HG02840 (cell line): Measurements from ENCODE around the gene ADSS1.

Experiments used
- ATAC-seq: cut with Tn5 transposase; IDR thresholded peaks from one replicate; pipeline ENCODE4 v1.9.1; 2021; ENCODE audit warnings: mild to moderate bottlenecking, moderate library complexity, moderate number of reproducible peaks; ENCODE audit not compliant: unreplicated experiment, low FRiP score

The ADSS1 gene

DNA sequence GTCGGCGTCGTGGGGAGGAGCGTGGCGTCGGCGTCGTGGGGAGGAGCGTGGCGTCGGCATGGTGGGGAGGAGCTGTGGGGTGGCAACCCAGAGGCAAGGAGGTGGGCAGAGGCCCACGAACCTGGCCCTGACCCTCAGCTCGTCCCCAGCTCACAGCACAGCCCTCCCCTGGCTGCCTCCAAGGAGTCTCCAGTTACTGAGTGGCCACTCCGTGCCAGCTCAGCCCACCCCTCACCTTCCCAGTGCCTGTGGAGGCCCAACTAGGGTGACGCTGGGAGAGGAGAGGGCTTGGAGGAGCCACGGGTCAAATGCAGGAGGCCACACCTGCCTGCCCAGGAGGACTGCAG is 5.8 kb downstream of the ADSS1 start:
- ATAC-seq, result no peak

DNA sequence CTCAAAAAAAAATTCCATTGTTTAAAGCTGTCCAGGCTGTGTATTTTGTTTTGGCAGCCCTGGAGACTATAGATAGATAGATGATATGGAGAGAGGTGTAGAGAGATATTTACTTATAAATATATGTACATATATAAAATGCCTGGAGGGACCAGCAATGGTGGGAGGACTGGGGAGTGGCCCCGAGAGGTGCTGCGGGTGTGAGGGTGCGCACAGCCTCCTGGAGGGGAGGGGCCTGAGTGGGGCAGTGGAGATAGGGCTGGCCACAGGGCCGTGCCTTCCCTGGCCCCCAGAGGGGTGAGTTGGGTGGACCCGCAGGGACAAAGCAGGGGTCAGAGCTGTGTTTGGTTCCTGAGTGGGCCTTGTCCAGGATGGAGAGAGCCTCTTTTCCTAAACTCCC is 6.5 kb downstream of the ADSS1 start:
- ATAC-seq, result no peak

DNA sequence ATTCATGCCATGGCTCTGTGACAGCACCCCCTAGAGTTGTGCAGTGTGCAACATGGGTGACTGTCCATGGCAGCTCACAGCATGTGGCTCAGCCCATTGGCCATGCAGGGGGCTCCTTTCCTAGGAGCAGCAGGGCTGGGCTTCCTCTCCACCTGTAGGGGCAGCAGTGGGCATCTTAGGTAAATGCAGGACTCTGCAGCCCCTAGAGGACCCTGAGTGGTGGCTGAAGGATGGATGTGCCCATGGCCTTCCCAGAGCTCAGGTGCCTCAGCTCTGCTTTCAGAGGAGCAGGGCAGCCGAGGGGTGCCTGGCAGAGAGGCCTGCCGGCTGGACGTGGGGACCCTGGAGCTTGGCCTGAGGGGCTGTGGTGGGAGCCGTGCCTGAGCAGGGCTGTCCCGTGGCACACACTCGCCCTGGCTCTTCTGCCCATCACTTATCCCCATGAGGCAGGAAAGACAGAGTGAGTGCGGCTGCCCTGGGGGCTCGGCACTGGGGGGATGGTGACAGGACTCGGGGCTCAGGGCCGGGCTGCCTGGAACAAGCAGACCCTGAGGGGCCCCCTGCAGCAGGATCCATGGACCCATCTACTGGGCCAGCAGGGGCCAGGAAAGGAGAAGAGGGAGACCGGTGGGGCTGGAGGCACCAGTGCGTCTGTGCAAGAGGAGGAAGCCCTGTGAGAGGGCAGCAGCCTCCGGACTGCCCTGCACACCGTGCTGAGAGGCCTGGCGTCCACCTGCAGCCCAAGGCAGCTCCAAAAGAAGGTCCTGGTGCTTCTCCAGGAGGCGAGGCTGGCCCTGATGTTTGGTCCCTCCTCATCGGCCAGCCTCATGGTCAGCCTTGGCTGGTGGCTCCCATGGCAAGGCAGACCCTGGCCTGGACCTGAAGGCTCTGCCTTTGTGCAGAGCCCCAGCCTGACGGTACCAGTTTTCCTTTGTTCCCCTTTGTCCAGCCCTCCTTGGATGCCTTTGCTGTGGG is 7.6 kb downstream of the ADSS1 start:
- ATAC-seq, result no peak

DNA sequence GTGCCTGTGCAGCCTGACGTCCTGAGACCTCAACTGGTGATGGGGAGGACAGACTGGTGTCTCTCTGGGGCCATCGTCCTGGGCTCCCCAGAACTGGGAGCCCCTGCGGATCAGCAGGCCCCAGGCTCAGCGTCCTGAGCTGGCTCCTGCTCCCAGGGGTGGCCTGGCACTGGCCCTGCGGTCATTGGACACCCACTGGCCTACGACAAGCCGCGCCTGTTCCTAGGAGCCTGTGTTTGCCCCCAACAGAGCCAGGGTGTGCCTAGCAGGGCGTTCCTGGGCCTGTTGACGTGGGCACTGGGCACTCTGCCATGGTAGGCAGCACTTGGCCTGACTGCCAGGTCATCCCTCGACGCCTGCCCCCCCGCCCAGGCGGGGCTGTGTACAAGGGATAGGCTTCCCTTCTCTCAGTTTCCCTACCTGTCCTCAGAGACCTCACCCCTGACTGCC is 8.4 kb downstream of the ADSS1 start:
- ATAC-seq, result no peak

DNA sequence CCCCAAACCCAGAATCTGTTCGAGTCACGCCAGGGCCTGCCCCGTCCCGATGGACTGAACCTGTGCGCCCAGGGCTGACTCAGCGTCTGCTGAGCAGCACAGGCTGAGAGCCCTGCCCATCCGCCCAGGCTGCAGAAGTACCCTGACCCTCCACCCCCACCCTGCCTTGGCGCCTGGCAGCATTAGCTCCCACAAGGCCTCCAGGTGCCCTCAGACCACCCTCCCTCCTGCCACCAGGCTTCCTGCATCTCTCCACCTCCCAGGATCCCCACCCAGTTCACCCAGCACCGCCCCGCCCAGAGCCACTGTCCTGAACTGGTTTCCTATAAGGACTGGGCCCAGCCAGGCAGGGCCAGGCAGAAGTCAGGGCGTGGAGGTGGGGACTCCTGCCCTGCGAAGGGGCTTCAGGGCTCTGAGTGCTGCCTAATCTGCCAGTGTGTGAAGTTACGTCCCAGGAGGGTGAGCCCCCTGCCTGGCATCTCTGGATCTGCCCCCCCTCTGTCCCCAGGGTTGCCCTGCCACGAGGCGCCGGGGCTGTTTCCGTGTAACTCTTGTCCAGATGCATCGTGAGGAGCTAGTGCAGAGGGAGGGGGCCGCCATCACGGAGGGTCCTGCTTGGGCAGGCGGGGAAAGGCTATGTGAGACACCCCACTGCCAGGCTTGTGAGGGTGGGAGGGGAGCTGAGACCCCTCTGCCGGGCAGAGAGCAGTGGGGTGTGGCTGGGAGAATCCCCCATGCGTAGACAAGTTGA is 9.1 kb downstream of the ADSS1 start:
- no peak for ATAC-seq

DNA sequence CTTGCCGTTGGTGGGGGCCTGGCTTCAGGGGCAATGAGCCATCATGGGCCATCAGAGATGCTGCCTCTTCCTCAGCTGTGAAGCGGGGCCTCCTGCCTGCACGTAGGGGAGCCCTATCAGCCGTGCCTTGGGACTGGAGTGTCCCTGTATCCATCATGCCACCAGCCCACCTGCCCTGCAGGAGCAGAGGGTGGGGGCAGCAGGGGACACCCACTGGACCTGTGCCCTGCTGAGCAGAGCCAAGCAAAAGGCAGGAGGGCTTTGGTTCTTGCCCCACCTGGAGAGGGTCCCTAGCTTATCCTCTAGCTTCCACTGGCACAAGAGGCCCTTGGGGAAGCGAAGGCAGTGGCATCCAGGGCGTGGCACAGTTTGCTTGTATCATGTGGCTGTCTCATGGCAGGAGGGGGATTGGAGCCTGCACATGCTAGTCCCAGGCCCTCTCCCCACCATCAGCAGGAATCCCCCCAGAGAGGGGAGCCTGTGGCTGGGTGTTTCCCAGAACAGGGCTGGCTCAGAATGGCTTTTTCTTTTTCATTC is 10.1 kb downstream of the ADSS1 start:
- no peak for ATAC-seq

DNA sequence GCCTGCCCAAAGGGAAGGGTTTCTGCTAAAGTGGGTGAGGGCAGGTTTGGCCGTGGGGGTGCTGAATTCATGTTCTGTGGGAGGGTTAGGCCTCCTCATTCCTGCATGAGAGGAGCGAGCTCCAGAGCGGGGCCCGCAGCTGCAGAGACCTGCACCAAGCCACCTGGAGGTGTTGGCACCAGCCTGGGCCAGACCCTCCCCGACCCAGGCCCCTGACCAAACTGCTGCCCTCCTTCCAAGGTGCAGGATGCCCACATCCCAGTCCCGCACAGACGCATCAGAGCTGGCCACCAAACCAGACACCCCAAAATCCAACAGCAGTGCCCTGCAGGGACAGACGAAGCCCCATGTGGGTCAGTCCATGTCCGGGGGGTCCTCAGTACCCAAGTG is 10.6 kb downstream of the ADSS1 start:
- ATAC-seq, result no peak

DNA sequence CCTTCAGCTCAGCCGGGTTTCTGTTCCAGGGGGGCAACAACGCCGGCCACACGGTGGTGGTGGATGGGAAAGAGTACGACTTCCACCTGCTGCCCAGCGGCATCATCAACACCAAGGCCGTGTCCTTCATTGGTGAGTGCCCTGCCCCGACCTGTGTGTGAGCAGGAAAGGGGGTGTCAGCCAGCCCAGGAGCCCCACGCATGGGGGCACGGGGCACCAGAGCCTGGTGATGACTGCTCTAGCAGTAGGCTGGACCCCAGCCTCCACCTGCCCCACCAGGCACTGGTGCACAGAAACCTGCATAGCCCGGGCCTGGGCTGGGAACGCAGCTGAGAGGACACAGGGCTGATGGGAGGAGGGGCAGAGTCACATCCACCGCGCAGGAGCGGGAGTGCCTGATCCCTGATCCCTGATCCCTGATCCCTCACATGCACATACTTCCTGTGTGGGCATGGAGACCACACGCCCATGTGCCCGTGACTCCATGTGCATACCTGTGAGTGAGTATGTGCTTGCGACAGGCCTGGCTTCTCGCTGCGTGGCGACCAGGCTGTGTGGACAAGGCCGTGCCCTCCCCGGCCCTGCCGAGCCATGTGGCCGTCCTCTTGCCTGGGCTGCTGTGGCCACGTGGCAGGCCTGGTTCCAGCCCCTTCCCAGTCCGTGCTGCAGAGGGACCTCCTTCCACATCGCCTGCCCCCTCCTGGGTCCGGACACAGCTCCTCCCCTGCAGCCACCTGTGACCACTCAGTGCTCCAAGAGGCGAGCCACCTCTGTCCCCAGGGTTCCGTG is 11.2 kb downstream of the ADSS1 start:
- ATAC-seq, result no peak

DNA sequence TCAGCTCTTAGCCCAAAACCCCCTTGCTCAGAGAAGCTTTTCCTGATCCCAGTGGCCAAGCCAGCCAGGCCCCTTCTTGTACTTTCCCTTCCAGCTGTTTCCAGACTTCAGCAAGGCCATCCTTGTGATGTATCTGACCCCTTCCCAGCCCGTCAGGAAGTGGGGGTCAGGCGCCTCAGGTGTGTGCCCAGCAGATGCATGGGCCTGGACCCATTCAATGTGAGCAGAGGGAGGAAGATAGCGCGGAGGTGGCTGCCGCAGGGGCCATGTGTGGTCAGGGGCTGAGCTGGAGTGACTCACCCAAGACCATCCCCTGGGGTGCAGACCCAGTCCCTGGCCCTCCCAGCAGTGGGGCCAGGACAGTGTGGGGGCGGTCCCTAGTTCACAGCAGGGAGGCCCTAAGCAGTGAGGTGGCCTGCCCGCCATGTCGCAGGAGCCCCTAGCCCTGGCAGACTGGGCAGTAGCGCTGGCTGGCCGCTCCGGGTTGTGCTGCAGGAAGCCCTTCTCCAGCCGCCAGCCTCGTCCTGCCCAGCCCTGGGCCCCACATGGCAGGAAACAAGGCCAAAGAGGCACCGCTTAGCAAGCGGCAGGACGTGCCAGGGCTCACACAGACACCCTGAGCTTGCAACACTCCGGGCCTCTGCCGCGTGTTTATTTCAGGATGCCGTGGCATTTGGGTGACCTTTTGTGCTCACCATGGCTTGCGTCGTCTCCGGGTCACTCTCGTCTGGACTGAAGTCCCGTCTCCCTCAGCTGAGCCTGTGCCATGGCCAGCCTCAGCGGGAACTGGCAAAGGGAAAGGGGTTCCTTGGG is 12.0 kb downstream of the ADSS1 start:
- no peak for ATAC-seq

DNA sequence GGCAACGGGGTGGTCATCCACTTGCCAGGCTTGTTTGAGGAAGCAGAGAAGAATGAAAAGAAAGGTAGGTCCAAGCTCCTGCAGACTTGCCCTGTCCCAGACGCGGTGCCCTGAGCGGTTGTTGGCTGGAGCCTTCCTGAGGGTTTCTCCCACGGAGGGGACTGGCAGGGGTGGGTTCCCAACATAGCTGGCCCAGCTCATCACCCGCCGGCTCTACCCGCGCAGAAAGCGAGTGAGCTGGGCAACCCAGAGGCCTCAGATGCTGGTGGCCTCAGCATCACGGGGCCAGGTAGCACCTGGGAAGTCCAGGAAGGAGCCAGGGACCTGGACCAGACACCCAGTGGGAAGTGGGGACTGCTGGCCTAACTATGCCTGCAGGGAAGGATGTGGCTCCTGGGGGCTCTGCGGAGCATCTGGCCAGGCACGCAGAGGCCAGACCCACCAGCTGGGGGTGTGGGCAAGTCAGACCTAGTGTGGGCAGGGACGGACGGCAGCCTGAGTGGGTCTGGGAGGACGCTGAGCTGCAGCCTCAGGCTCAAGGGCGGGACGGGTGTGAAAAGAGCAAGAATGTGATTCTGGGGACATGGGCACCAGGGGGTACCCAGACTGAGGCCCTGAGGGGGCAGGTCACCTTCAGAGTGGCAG is 14.5 kb downstream of the ADSS1 start:
- no peak for ATAC-seq

DNA sequence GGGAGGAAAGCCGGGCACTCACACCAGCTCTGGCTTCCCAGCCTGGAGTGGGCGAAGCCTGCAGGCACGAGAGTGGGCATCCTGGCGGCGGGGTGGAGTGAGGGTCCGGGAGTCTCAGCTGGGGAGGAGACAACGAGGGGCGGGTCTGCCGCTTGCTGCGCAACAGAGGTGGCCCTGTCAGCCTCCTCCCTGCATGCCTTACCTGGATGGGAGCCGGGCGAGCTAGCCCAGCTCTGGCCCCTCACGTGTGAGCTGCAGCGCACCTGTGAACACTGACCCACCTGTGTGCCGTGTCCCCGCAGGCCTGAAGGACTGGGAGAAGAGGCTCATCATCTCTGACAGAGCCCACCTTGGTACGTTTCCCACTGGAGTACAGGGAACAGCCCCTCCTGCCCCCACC is 15.0 kb downstream of the ADSS1 start:
- ATAC-seq, result no peak

DNA sequence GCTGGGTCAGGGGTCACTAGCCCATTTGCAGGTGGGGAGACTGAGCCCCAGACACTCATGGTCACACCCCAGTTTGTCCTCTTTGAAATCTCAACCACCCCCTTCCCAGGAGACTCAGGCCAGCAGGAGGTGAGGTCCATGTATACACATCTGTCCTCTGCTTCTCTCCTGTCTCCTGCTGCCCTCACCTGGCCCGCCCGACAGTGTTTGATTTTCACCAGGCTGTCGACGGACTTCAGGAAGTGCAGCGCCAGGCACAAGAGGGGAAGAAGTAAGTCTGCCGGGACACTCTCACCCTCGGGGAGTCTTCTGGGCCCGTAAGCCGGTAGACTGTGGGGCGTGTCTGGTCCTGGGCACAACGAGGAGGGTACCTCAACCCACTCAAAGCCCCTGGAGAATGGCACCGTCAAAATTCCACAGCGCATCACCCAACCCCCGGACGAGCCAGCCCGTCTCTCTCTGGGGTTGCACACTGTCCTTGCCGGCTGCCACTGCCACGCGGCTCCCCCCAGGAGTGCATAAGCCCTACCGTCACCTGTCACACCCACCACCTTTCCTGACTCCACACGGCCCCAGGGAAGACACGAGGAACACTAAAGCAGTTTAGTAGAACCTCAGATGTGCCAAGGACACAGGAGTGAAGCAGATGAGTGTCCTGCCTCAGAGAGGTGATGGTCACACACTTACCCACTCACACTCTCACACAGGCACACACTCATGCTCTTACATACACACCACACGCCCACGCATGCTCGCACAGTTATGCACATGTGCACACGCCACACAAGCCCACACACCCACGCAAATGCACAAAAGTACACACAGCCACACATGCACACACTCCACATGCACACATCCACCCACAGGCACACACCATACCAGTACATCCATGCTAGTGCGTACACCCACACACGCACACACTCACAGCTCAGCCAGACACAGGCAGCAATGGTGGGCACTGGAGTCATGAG is 15.8 kb downstream of the ADSS1 start:
- ATAC-seq, result no peak

DNA sequence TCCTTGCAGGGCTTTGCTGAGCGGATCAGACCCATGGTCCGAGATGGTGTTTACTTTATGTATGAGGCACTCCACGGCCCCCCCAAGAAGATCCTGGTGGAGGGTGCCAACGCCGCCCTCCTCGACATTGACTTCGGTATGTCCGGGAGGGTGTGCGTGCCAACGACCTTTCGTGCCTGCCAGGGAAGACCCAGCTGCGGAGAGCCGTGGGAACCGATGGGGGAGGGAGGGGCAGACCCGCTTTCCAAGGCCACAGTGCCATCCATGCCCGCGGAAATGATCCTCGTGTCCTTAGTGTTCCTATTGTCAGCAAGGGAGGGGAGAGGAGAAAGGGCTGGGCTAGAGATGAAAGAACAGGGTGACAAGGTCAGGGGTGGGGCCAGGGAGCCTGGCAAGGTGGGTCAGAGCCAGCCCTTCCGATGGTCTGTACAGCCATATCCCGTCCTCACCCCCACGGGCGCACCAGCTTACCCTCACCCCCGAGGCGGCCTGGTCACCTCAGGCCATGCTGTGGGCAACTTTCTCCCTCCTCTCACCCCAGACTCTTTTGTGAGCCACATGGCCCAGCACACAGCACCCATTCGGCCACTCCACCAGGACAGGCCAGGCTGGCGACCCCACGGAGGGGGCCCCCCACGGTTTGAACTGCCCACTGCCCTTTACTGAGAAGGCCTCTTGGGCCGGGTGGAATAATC is 17.2 kb downstream of the ADSS1 start:
- ATAC-seq, result no peak

DNA sequence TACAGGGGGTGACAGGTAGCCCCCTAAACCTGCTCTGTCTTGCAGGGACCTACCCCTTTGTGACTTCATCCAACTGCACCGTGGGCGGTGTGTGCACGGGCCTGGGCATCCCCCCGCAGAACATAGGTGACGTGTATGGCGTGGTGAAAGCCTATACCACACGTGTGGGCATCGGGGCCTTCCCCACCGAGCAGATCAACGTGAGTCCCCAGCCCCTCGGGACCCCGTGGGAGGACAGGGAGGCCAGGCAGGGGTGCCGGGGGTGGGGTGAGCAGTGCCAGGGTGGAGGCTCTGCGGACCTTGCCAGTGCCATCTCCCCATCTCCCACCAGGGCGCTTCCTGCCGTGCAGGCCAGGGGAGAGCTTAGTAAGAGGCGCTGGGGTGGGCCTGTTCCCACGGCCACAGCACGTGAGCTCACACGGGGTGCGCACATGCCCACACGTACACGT is 17.8 kb downstream of the ADSS1 start:
- ATAC-seq, result no peak

DNA sequence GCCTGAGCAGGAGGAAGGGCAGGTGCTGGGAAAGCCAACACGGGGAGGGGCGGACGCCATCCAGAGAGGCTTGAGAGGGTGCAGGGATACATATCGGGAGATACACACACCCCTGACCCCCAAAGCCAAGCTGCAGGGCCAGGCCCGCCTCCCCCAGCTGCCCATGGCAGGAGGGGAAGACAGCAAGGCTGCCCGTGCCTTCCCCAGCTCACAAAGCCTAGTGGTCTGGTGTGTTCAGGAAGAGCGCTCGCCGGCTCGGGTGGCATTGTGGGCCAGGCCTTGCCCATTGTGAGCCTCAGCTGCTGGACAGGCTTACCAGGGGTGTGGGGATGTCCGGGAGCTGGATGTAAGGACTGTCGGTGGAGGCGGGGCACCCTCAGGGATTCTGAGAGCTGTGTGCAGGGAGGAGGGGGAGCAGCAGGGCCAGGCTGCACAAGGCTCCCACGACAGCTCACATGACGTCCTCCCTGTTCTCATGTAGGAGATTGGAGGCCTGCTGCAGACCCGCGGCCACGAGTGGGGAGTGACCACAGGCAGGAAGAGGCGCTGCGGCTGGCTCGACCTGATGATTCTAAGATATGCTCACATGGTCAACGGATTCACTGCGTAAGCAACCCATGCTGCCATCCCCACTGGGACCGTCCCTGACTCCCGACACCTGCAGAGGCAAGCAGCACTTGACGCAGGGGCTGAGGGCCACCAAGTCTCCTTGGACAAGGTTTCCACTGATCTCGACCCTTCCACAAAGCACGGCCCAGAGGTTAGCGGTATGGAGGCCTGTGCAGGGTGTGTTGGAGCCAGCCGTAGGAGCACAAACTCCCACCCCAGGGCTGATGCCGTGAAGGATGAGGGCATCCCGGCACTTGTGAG is 18.8 kb downstream of the ADSS1 start:
- no peak for ATAC-seq
